Neuron (in vitro differentiated cells): Measurements from ENCODE around the gene MPP4.

Experiments
- H2AFZ ChIP-seq: one replicate; pipeline ENCODE4 v1.6.1; 2013; ENCODE audit warnings: low read depth, mild to moderate bottlenecking, inconsistent platforms, low read length, moderate library complexity
- H3K27me3 ChIP-seq: one replicate; pipeline ENCODE4 v1.6.1; 2013; ENCODE audit warnings: low read length; ENCODE audit not compliant: insufficient read depth
- H3K36me3 ChIP-seq: one replicate; pipeline ENCODE4 v1.6.1; 2013; ENCODE audit warnings: low read length; ENCODE audit not compliant: insufficient read depth
- H3K4me1 ChIP-seq: one replicate; pipeline ENCODE4 v1.6.1; 2013; ENCODE audit warnings: low read length; ENCODE audit not compliant: insufficient read depth
- H3K4me3 ChIP-seq: 2 replicates; pipeline ENCODE4 v1.5.1; 2013; ENCODE audit warnings: mild to moderate bottlenecking, low read length, moderate library complexity
- H3K9me3 ChIP-seq: one replicate; pipeline ENCODE4 v1.6.1; 2013; ENCODE audit warnings: low read length

MPP4 gene

DNA sequence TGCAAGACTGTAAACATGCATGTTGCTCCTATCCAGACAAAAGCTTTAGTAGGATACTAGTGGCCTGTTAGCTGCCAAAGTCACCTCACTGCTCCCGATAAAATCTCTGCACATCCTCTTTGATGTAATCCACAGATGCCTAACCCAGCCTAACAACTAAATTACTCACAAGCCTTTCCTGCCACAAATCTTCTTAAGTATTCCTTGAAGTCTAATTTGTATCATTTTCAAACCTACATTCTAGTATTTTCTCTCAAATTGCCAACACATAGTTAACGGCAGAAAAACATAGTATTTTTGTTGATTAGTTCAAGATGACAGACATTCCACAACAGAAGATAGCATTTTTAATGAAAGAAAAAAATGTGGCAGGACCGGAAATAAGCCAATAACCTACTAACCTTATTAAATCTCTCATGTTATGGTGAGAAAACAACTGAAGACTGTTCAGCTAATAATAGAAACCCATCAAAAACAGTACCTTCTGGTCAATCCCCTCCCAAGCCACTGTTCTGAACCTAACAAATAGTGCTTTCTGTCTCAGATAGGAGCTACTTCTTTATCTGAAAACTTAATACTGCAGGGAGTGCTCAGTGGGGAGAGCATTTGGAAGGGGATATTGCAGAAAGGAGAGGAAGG lies at the start of gene MPP4:
Gene MPP4, minus strand, starts transcription at position 57 of the 639 bp plus-strand sequence. CDS start 4,690 bp downstream, outside the sequence.
- H3K4me3 ChIP-seq = no peak within 1 kb of the TSS
- H3K4me1 ChIP-seq = peaks cover 6% of the 10 kb centered on the region
- H3K27me3 ChIP-seq = no peaks in the 10 kb centered on the region
- no peak within 1 kb of the TSS for H2AFZ ChIP-seq
- no peaks in the 10 kb centered on the region for H3K9me3 ChIP-seq
- H3K36me3 ChIP-seq = peaks cover 23% of the 10 kb centered on the region

GRCh38 chr2:201746551-201746950 lies 48.1 kb upstream of the MPP4 start:
- Histone ChIP-seq H3K4me3 (no peak overlapping the region), H3K4me1 (no peaks in the 10 kb centered on the region), H3K9me3 (no peaks in the 10 kb centered on the region), H2AFZ (no peak overlapping the region), H3K36me3 (peaks cover 64% of the 10 kb centered on the region), H3K27me3 (no peaks in the 10 kb centered on the region)

GRCh38 chr2:201735486-201735885 lies 37.0 kb upstream of the MPP4 start:
- Histone ChIP-seq H3K4me1 (no peaks in the 10 kb centered on the region), H3K9me3 (peaks cover 2% of the 10 kb centered on the region), H3K4me3 (no peak overlapping the region), H3K36me3 (peaks cover 44% of the 10 kb centered on the region), H3K27me3 (no peaks in the 10 kb centered on the region), H2AFZ (no peak overlapping the region)

GRCh38 chr2:201734111-201734510 lies 35.7 kb upstream of the MPP4 start:
- Histone ChIP-seq H3K4me1 (no peaks in the 10 kb centered on the region), H3K27me3 (no peaks in the 10 kb centered on the region), H3K4me3 (no peak overlapping the region), H3K9me3 (peaks cover 2% of the 10 kb centered on the region), H2AFZ (no peak overlapping the region), H3K36me3 (peaks cover 49% of the 10 kb centered on the region)

DNA sequence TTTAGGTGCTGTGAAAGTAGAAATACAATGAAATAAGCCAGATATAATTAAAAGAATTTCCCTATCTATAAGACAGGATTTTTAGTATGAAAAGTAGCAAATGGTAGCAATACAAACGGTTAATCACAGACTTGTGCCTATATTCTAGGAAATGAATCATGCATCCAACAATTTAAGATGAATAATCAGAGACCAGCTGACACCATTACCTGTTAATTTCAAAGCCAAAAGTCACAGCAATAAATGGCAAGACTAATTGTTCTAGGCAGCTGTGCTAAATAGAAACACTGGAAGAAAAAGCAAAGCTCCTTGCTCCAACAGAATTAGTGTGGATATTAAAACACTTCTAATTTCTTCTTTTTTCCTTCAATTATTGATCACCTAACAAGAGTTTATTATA lies 35.1 kb upstream of the MPP4 start:
- no peaks in the 10 kb centered on the region for H3K27me3 ChIP-seq
- H3K36me3 ChIP-seq = peaks cover 53% of the 10 kb centered on the region
- H3K4me3 ChIP-seq = no peak overlapping the region
- peaks cover 2% of the 10 kb centered on the region for H3K9me3 ChIP-seq
- no peak overlapping the region for H2AFZ ChIP-seq
- no peaks in the 10 kb centered on the region for H3K4me1 ChIP-seq

DNA sequence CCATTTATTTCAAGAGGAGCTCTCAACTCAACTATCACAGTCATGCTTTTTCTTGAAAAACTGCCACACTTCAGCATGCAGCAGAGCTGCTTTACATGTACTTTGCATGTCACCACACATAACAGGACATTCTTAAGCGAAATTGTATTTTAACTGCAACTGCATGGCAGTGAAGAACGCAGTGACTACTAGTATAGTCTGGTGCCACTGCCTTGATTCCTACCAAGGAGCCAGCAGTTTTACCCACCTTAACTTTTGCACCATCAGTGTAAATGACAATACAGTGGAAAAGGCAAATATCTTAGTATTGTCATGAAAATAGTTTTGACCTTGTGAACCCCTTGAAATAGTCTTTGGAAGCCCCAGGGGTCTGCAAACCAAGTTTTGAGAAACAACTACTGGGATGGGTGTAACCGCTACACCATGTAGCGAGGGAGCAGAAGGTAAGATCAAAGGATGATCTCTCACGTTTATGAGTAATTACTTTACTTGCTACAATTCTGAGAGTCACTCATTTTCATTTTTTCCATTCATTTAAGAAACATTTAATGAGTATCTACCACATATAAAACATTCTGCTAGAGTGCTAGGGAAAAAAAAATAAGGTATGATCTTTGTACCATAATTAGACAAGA lies 32.3 kb upstream of the MPP4 start:
- H3K4me1 ChIP-seq = no peaks in the 10 kb centered on the region
- no peaks in the 10 kb centered on the region for H3K27me3 ChIP-seq
- H3K36me3 ChIP-seq = peaks cover 62% of the 10 kb centered on the region
- H3K4me3 ChIP-seq = no peak overlapping the region
- no peak overlapping the region for H2AFZ ChIP-seq
- H3K9me3 ChIP-seq = no peaks in the 10 kb centered on the region

GRCh38 chr2:201715459-201715858 lies 17.0 kb upstream of the MPP4 start:
- H3K9me3 ChIP-seq = peaks cover 2% of the 10 kb centered on the region
- no peaks in the 10 kb centered on the region for H3K27me3 ChIP-seq
- no peak overlapping the region for H3K4me3 ChIP-seq
- peaks cover 5% of the 10 kb centered on the region for H3K4me1 ChIP-seq
- peaks cover 47% of the 10 kb centered on the region for H3K36me3 ChIP-seq
- H2AFZ ChIP-seq = no peak overlapping the region

GRCh38 chr2:201712726-201713125 lies 14.3 kb upstream of the MPP4 start:
- Histone ChIP-seq H3K27me3 (no peaks in the 10 kb centered on the region), H3K36me3 (peaks cover 59% of the 10 kb centered on the region)

GRCh38 chr2:201709747-201710146 lies 11.3 kb upstream of the MPP4 start:
- Histone ChIP-seq H2AFZ (no peak overlapping the region), H3K27me3 (no peaks in the 10 kb centered on the region), H3K36me3 (peaks cover 59% of the 10 kb centered on the region), H3K9me3 (no peaks in the 10 kb centered on the region), H3K4me3 (no peak overlapping the region), H3K4me1 (peaks cover 5% of the 10 kb centered on the region)

More at GRCh38 chr2:201712726-201713125, 14.3 kb upstream of the MPP4 start:
- Histone ChIP-seq H3K4me1 (peaks cover 5% of the 10 kb centered on the region), H2AFZ (no peak overlapping the region), H3K9me3 (no peaks in the 10 kb centered on the region), H3K4me3 (no peak overlapping the region)

DNA sequence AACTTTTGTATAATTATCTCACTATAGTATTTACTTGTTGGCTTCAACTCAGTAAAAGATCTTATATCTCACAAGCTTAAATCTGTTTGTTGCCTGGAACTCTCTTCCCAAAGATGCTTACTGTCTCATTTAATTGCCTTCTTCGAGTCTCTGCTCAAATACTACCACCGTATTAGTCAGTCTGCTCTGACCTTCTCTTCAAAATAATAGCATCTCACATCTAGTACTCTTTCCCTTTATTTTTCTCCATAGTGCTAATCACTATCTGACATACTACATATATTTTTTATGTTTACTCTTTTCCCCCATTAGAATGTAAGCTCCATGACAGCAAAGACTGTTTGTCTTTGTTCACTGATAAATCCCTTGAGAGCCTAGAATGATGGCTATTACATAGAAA lies 10.6 kb upstream of the MPP4 start:
- peaks cover 5% of the 10 kb centered on the region for H3K4me1 ChIP-seq
- H3K4me3 ChIP-seq = no peak overlapping the region
- no peaks in the 10 kb centered on the region for H3K9me3 ChIP-seq
- peaks cover 59% of the 10 kb centered on the region for H3K36me3 ChIP-seq
- H2AFZ ChIP-seq = no peak overlapping the region
- no peaks in the 10 kb centered on the region for H3K27me3 ChIP-seq

GRCh38 chr2:201707753-201708152 lies 9.3 kb upstream of the MPP4 start:
- H3K27me3 ChIP-seq = no peaks in the 10 kb centered on the region
- no peaks in the 10 kb centered on the region for H3K9me3 ChIP-seq
- peaks cover 57% of the 10 kb centered on the region for H3K36me3 ChIP-seq
- H3K4me3 ChIP-seq = no peak overlapping the region
- no peak overlapping the region for H2AFZ ChIP-seq
- peaks cover 5% of the 10 kb centered on the region for H3K4me1 ChIP-seq

GRCh38 chr2:201707142-201707541 lies 8.7 kb upstream of the MPP4 start:
- H3K4me1 ChIP-seq = no peaks in the 10 kb centered on the region
- peaks cover 62% of the 10 kb centered on the region for H3K36me3 ChIP-seq
- H3K4me3 ChIP-seq = no peak overlapping the region
- H3K27me3 ChIP-seq = no peaks in the 10 kb centered on the region
- no peak overlapping the region for H2AFZ ChIP-seq
- no peaks in the 10 kb centered on the region for H3K9me3 ChIP-seq

GRCh38 chr2:201704536-201704935 lies 6.1 kb upstream of the MPP4 start:
- peaks cover 67% of the 10 kb centered on the region for H3K36me3 ChIP-seq
- H3K9me3 ChIP-seq = no peaks in the 10 kb centered on the region
- no peak overlapping the region for H3K4me3 ChIP-seq
- H3K27me3 ChIP-seq = no peaks in the 10 kb centered on the region
- H2AFZ ChIP-seq = no peak overlapping the region
- no peaks in the 10 kb centered on the region for H3K4me1 ChIP-seq

GRCh38 chr2:201701646-201702045 lies 3.2 kb upstream of the MPP4 start:
- H3K4me1 ChIP-seq = no peaks in the 10 kb centered on the region
- H3K4me3 ChIP-seq = no peak overlapping the region
- H3K36me3 ChIP-seq = peaks cover 42% of the 10 kb centered on the region
- H3K27me3 ChIP-seq = no peaks in the 10 kb centered on the region
- H2AFZ ChIP-seq = no peak overlapping the region
- H3K9me3 ChIP-seq = no peaks in the 10 kb centered on the region
